ENCODE results near the gene PLCB4.

DNA sequence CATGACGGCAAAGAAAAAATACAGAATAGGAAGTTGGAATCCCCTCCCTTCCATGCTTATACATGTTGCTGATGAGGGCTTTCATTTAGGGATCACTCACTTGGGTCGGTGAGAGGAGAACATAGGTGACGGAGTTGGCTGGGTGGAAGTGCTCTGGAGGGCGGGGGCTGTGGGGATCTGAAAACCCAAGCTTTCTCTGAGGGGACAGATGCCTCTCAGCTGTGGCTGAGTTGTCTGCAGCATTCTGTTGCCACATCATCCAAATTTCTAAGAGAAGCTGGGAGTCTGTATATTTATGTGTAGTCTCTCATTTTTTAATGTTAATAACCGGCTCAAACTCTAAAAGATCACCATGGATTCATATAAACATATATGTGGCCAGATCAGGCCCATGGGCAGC, 141.5 kb downstream of the PLCB4 start:
- no peak for TF ChIP-seq POLR2AphosphoS5 (IDR thresholded peaks at IDR 0.05; ENCODE audit: low read depth, low read length)
- TF ChIP-seq, protein P1, sequence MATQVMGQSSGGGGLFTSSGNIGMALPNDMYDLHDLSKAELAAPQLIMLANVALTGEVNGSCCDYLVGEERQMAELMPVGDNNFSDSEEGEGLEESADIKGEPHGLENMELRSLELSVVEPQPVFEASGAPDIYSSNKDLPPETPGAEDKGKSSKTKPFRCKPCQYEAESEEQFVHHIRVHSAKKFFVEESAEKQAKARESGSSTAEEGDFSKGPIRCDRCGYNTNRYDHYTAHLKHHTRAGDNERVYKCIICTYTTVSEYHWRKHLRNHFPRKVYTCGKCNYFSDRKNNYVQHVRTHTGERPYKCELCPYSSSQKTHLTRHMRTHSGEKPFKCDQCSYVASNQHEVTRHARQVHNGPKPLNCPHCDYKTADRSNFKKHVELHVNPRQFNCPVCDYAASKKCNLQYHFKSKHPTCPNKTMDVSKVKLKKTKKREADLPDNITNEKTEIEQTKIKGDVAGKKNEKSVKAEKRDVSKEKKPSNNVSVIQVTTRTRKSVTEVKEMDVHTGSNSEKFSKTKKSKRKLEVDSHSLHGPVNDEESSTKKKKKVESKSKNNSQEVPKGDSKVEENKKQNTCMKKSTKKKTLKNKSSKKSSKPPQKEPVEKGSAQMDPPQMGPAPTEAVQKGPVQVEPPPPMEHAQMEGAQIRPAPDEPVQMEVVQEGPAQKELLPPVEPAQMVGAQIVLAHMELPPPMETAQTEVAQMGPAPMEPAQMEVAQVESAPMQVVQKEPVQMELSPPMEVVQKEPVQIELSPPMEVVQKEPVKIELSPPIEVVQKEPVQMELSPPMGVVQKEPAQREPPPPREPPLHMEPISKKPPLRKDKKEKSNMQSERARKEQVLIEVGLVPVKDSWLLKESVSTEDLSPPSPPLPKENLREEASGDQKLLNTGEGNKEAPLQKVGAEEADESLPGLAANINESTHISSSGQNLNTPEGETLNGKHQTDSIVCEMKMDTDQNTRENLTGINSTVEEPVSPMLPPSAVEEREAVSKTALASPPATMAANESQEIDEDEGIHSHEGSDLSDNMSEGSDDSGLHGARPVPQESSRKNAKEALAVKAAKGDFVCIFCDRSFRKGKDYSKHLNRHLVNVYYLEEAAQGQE (IDR thresholded peaks at IDR 0.05; ENCODE audit: insufficient read depth in 1 of 2, low read depth in 2 of 2, low read length in 2 of 2), result no peak

Data from PFSK-1 (cell line).